IPS-15b (cell line): Measurements from ENCODE around the gene ITSN2.
"Not testable (repeated sequence)": the region's sequence is repeated elsewhere in the genome, so short reads cannot be mapped to it uniquely, and the experiment has no call there.

Experiments
- H3K27me3 ChIP-seq: one replicate; pipeline ENCODE4 v1.6.1; 2013; ENCODE audit warnings: low read length; ENCODE audit not compliant: control insufficient read depth, insufficient read depth
- H3K36me3 ChIP-seq: one replicate; pipeline ENCODE4 v1.6.1; 2013; ENCODE audit warnings: low read length; ENCODE audit not compliant: control insufficient read depth, insufficient read depth
- H3K4me1 ChIP-seq: one replicate; pipeline ENCODE4 v1.6.1; 2013; ENCODE audit warnings: mild to moderate bottlenecking, low read length; ENCODE audit not compliant: control insufficient read depth, insufficient read depth
- H3K4me3 ChIP-seq: one replicate; pipeline ENCODE4 v1.5.1; 2013; ENCODE audit warnings: low read depth, low read length
- H3K9ac ChIP-seq: one replicate; pipeline ENCODE4 v1.6.1; 2013; ENCODE audit warnings: low read depth, mild to moderate bottlenecking, low read length
- H3K9me3 ChIP-seq: one replicate; pipeline ENCODE4 v1.6.1; 2013; ENCODE audit warnings: mild to moderate bottlenecking, low read length; ENCODE audit not compliant: control insufficient read depth, insufficient read depth

Gene ITSN2

GRCh38 chr2:24345937-24346336 is 14.4 kb downstream of the ITSN2 start:
- peaks cover 2% of the 10 kb centered on the region for H3K4me1 ChIP-seq
- H3K27me3 ChIP-seq = no peaks in the 10 kb centered on the region
- no peak overlapping the region for H3K9ac ChIP-seq
- no peak overlapping the region for H3K4me3 ChIP-seq
- H3K9me3 ChIP-seq = no peaks in the 10 kb centered on the region
- H3K36me3 ChIP-seq = no peaks in the 10 kb centered on the region

DNA sequence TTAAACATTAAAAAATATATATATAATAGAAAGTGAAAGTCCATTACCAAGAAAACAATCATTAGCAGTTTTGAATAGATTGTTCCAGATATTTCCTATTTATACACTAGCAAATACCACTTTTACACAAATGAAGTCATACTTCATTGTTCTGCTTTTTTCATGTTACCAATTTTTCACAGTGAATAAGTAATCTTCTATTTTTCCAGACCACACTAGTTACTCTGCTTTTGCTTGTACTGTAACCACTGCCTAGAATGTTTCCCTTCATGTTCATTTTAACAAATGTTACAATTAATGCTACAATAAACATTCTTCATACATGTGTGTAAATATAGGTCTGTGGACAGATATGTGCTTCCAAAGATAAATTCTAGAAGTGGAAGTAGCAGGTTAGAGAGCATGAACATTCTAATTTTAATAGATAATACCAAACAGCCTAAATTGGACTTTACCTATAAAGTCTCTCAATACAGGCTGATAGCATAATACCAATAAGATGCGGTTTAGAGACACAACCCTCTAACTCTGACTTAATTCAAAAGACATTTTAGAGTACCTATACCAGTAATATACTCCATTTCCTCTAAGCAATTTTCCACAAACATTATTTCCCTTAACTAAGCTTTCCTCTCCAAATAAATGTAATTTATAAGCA is 17.0 kb downstream of the ITSN2 start:
- peaks cover 4% of the 10 kb centered on the region for H3K4me1 ChIP-seq
- H3K36me3 ChIP-seq = no peaks in the 10 kb centered on the region
- no peak overlapping the region for H3K4me3 ChIP-seq
- no peaks in the 10 kb centered on the region for H3K27me3 ChIP-seq
- H3K9ac ChIP-seq = no peak overlapping the region
- H3K9me3 ChIP-seq = no peaks in the 10 kb centered on the region

- Histone ChIP-seq H3K4me1 (peaks cover 4% of the 10 kb centered on the region), H3K9ac (no peak overlapping the region), H3K36me3 (no peaks in the 10 kb centered on the region), H3K27me3 (no peaks in the 10 kb centered on the region), H3K4me3 (no peak overlapping the region), H3K9me3 (no peaks in the 10 kb centered on the region)
These were observed 18.0 kb downstream of the ITSN2 start for GRCh38 chr2:24342110-24342910.

DNA sequence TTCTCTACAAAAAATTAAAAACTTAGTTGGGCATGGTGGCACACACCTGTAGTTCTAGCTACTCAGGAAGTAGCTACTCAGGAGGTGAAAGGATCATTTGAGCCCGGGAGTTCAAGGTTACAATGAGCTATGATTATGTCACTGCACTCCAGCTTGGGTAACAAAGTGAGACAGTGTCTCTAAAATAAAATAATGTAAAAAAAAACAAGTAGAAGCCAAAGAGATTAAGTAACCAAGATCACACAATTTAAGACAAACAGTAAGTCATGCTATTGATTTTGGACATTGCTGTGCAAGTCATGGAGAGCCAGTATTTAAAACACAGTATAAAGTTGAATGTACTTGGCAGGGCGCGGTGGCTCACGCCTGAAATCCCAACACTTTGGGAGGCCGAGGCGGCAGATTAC is 20.5 kb downstream of the ITSN2 start:
- Histone ChIP-seq H3K4me1 (peaks cover 4% of the 10 kb centered on the region), H3K27me3 (no peaks in the 10 kb centered on the region), H3K9me3 (no peaks in the 10 kb centered on the region), H3K4me3 (no peak overlapping the region), H3K36me3 (no peaks in the 10 kb centered on the region), H3K9ac (no peak overlapping the region)

DNA sequence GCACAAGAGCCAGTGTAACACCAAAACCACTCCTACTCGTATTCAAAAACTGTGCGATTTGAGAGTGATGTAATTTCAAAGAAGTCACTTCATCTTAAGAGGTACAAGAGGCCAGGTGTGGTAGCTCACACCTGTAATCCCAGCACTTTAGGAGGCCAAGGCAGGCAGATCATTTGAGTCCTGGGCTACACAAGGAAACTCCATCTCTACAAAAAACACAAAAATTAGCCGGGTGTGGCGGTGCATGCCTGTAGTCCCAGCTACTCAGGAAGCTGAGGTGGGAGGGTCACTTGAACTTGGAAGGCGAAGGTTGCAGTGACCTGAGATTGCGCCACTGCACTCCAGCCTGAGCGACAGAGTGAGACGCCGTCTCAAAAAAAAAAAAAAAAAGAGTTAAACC is 21.2 kb downstream of the ITSN2 start:
- H3K4me3 ChIP-seq, H3K9ac ChIP-seq, H3K27me3 ChIP-seq, H3K9me3 ChIP-seq, H3K4me1 ChIP-seq, H3K36me3 ChIP-seq: not testable (repeated sequence)

DNA sequence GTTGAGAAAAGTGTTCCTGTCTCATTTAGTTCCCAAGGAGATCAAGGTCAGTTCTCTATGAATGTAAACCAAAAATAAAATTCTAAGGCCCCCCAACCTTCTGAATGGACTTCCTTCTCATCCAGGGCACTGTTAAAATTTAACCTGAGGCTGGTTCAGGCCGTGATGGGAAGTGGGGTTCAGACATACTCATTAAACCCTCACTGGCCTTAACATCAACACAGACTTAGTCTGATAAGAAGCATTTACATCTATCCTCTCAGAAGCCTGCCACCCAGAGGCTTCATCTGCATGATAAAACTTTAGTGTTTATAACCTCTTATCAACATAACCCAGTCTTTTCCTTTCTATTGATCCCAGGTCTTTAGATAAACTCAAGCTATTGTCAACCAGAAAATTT is 22.4 kb downstream of the ITSN2 start:
- Histone ChIP-seq H3K4me3 (no peak overlapping the region), H3K9me3 (no peaks in the 10 kb centered on the region), H3K36me3 (no peaks in the 10 kb centered on the region), H3K27me3 (no peaks in the 10 kb centered on the region), H3K9ac (no peak overlapping the region), H3K4me1 (peaks cover 4% of the 10 kb centered on the region)

- peaks cover 2% of the 10 kb centered on the region for H3K4me1 ChIP-seq
These were observed 23.5 kb downstream of the ITSN2 start for GRCh38 chr2:24336811-24337210.

GRCh38 chr2:24334245-24334633 is 26.1 kb downstream of the ITSN2 start:
- Histone ChIP-seq H3K27me3 (no peaks in the 10 kb centered on the region), H3K9ac (no peak overlapping the region), H3K36me3 (no peaks in the 10 kb centered on the region), H3K9me3 (no peaks in the 10 kb centered on the region), H3K4me1 (peaks cover 2% of the 10 kb centered on the region), H3K4me3 (no peak overlapping the region)

More at GRCh38 chr2:24336811-24337210, 23.5 kb downstream of the ITSN2 start:
- H3K4me3 ChIP-seq = no peak overlapping the region
- no peak overlapping the region for H3K9ac ChIP-seq
- H3K9me3 ChIP-seq = no peaks in the 10 kb centered on the region
- H3K27me3 ChIP-seq = no peaks in the 10 kb centered on the region
- no peaks in the 10 kb centered on the region for H3K36me3 ChIP-seq

DNA sequence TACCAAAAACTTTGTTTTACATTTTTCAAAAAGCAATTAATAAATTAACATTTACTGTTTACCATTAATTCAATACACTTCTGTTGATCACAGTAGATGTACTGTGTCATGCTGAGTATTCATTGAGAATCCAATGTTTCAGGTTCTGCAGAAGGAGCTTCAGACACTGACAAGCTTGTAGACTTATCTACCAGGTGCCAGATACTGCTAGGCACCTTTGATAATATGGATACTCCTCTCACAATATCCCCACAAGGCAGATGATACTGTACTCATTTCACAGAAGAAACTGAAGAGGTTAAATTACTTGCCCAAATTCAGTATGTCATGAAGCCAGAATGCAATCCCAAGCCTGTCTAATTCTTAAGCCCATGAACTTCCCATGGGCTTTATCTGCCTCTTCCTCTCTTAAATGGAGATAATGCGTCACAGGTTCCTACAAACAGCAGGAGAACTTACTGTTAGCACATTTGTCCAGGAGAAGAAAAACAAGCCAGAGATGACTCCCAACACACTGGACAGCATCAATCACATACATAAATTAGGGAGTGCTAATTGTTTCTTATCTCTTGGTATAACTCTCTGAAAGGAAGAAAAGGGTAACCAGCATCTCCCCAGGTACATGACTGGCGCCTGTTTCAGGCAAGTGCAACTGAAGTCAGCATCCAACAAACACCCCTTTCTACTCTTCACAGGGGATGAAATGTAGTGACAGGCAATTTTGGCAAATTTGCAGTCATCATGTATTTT is 27.4 kb downstream of the ITSN2 start:
- H3K27me3 ChIP-seq = no peaks in the 10 kb centered on the region
- H3K4me1 ChIP-seq = peaks cover 4% of the 10 kb centered on the region
- H3K36me3 ChIP-seq = no peaks in the 10 kb centered on the region
- no peak overlapping the region for H3K4me3 ChIP-seq
- H3K9ac ChIP-seq = no peak overlapping the region
- no peaks in the 10 kb centered on the region for H3K9me3 ChIP-seq

DNA sequence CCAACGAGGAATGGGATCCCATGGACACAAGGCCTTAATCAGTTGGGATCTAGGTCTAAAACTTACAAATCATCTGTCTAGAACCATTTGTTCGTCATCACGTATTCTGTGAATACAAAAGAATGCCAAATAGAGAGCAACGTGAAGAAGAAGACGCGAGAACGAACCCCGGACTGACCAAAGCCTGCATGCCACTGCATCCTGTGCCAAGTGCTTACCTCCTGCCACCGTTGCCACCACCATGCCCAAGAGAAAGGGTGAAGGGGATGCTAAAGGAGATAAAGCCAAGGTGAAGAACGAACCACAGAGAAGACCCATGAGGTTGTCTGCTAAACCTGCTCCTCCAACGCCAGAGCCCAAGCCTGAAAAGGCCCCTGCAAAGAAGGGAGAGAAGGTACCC is 30.2 kb downstream of the ITSN2 start:
- Histone ChIP-seq H3K9ac (no peak overlapping the region), H3K9me3 (no peaks in the 10 kb centered on the region), H3K36me3 (no peaks in the 10 kb centered on the region), H3K27me3 (no peaks in the 10 kb centered on the region), H3K4me3 (no peak overlapping the region), H3K4me1 (peaks cover 6% of the 10 kb centered on the region)

DNA sequence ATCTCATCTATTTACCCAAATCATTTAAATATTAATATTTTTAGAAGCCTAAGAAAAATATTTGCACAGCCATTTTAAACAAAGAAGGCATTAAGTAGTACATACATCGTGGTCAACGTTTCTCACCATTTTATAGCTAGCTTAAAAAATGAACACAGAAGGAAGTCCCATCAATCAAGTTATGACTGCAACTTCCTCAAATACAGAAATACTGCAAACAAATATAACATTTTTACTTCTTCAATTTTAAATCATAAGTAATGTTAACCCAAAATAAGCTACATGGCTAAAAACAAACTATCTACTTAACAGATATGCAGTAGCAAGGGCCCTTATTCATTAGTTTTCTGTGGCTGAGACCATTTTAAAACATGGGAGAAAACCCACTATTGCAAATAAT is 30.6 kb downstream of the ITSN2 start:
- no peaks in the 10 kb centered on the region for H3K36me3 ChIP-seq
- no peak overlapping the region for H3K4me3 ChIP-seq
- H3K27me3 ChIP-seq = no peaks in the 10 kb centered on the region
- no peaks in the 10 kb centered on the region for H3K9me3 ChIP-seq
- H3K4me1 ChIP-seq = peaks cover 6% of the 10 kb centered on the region
- no peak overlapping the region for H3K9ac ChIP-seq

DNA sequence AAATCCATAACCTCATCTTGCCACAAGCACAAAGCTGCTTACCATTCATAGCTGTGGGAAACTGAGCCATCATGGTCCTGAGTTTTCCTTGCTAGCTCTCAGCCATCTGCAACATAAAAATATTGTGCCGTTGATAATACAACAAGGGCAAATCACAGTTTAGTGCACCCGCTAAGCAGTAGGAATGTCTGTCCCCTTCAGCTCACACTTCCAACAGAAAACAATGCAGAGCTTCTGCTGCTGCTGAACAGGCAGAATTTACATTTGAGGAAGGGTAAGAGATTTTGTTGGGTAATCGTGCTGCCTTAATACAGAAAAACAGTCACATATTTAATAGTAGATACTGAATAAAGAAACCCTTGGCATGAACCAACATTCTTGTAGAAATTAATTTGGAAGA is 32.3 kb downstream of the ITSN2 start:
- Histone ChIP-seq H3K27me3 (no peaks in the 10 kb centered on the region), H3K4me3 (no peak overlapping the region), H3K36me3 (no peaks in the 10 kb centered on the region), H3K9ac (no peak overlapping the region), H3K9me3 (no peaks in the 10 kb centered on the region), H3K4me1 (peaks cover 6% of the 10 kb centered on the region)
